Activated T-helper 9 cell treated with anti-CD3 and anti-CD28 coated beads, Interleukin-2, amount 50 U/mL, for 16 hours (primary cell): ENCODE measurements around the gene CAMSAP1.

Experiments used
- DNase-seq: peaks from one replicate; pipeline ENCODE4 v3.0.0-alpha.2; 2020; ENCODE audit warnings: low read depth

The CAMSAP1 gene

GRCh38 chr9:135792268-135793128 is 114.8 kb downstream of the CAMSAP1 start:
- DNase-seq = no peak

DNA sequence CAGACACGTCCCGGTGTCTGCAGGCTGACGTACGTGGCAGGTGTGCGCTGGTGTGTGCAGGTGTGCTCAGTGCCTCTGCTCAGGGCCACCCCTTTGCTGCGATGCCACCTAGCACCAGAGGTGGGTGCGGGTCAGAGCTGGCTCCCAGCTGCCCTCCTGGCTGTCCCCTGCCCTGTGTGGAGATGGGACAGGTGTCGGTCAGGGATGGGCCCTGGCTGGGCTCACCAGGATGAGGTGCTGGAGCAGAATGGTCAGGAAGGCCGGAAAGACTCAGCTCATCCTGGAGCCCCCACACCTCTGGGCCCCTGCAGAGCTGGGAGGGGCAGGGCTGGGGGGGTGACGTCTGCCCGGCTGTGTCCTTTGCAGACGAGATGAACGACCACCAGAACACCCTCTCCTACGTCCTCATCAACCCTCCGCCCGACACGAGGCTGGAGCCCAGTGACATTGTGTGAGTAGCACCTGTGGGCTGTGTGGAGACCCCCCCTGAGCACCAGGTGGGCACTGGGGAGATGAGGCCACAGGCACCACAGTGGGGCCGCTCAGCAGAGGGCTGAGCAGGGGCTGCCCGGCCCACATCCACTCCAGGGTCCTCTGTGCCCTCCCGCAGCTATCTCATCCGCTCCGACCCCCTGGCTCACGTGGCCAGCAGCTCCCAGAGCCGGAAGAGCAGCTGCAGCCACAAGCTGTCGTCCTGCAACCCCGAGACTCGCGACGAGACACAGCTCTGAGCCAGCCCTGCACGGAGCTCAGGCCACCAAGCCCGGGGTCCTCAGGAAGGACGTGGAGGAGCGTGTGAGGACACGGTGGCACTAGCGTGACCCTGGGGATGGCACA is 115.7 kb downstream of the CAMSAP1 start:
- no peak for DNase-seq

GRCh38 chr9:135790850-135791249 is 116.5 kb downstream of the CAMSAP1 start:
- DNase-seq = no peak

DNA sequence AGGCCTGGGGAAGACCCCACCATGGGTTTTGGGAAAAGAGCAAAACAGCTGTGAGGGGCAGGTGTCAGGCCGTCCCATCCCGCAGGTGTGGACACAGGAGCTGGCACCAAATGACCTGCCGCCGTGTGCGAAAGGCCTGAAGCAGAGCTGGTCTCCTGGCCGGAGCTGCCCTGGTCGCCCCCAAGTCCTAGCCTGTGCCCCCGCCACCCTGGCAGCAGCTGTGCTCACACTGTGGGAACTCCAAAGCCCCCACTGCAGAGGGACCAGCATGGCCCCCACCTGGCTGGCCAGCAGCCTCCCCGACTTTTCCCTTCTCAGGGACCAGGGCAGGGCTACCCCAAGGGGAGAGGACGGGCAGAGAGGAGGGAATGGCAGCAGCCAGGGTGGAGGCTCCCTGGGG is 117.0 kb downstream of the CAMSAP1 start:
- DNase-seq = no peak

DNA sequence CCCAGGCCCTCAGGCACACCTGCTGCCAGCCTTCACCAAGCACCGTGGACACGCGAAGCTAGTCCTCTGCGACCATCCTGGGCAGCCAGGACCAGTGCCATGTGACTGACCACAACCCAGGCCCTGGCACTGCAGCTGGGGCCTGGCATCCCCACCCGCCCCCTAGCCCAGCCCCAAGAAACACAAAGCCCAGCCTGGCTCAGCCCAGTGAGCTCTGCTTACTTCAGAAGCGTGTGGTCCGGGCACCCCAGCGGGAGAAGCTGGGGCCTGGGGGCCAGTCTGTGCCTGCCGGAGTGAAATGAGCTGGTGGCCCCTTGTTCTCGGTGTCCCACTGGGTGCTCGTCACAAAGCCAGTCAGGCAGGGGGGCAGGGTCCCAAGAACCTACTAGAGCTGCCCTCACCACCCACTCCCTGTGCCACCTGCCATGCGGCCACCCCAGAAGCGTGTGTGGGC is 117.5 kb downstream of the CAMSAP1 start:
- no peak for DNase-seq

- DNase-seq = no peak
Measured at GRCh38 chr9:135788576-135789300, 118.6 kb downstream of the CAMSAP1 start.

DNA sequence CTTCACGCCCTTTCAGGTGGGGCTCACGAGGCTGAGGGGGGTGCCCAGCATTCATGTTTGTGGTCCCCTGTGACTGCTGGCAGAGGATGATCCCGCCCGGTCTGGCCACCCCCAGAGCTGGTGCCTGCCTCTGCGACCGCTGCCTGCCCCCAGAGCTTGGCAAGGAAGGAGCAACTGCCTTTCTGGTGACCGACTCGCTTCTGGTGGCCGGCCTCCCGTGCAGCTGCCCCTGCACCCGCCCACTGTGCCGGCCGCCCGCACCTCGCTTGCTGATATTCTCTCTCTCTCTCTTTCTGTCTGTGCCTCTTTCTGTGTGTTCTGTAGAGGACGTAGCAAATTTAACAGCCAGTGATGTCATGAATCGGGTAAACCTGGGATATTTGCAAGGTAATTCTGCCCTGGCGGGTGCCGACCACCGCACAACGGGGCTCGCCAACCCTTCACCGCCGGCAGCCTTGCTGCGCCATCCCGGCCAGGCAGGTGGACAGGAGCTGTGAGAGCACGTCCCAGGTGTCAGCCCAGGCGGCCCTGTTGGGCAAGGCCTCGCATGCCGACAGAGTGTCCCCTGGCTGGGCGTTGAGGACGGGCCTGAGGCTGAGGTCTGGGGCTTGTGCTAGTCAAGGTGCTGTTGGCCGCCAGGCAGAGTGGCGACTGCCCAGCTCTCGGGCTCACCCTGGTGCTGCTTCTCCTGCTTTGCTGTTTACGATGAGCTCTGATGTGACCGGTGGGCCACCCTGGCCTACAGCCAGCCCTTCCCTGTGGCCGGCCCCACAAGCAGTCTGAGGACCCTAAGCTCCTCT is 119.4 kb downstream of the CAMSAP1 start:
- DNase-seq = no peak

GRCh38 chr9:135787317-135787716 is 120.0 kb downstream of the CAMSAP1 start:
- DNase-seq = no peak

GRCh38 chr9:135786146-135786690 is 121.1 kb downstream of the CAMSAP1 start:
- no peak for DNase-seq

GRCh38 chr9:135785013-135785575 is 122.3 kb downstream of the CAMSAP1 start:
- DNase-seq = no peak

GRCh38 chr9:135783540-135784245 is 123.7 kb downstream of the CAMSAP1 start:
- no peak for DNase-seq

DNA sequence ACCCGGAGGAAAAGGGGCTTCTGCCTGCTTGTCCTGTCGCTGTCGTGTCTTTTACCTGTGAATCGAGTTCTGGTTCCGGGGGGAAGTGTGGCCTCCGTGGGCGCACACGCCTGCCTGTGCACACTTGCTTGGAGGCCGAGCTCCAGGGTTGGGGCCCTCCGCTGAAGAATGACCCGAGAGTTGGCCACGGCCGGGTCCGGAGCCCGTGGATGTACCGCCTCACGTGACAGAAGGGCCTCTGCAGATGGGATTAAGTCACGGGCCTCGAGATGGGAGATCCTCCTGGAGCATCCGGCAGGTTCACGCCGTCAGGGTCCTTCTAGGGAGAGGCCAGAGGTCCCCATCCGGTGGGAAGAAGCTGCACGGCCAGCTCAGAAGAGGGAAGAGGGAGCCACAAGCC is 124.4 kb downstream of the CAMSAP1 start:
- no peak for DNase-seq

- no peak for DNase-seq
Measured at GRCh38 chr9:135780626-135781025, 126.7 kb downstream of the CAMSAP1 start.

DNA sequence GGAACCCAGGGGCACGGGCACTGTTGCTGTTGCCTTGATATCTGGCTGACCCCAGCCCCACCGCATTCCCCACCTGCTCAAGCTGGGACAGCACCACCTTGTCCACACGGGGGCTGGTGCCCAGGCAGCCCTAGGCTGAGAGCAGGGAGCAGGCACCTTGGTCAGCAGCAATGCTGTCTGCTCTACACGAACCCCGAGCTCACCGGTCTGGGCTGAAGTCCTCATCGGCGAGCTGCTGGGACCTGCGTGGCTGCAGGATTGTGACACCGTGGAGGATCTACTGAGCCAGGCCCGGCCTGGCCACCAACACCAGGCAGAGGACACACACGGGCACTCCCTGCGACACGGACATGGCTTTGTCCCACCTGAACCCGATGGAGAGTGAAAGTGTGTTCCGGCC is 127.3 kb downstream of the CAMSAP1 start:
- no peak for DNase-seq

DNA sequence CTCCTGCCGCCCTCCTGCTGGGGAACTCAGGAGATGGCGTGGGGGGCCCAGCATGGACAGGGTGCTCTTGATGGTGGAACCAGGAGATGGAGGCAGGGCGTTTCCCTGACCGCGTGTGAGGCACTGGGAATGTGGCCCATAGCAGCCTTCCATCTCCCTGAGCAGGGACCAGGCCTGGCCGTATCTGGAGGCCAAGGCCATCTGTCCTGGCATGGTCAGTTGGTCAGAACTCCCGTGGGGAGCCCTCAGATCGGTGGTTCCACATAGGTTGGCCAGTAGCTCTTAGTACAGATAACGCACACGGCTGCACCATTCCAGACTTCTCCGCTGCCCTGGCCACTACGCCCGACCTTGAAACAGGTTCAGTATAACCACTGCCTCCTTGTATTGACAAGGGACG is 127.8 kb downstream of the CAMSAP1 start:
- no peak for DNase-seq

- no peak for DNase-seq
Measured at GRCh38 chr9:135778421-135778820, 128.9 kb downstream of the CAMSAP1 start.

- DNase-seq = no peak
Measured at GRCh38 chr9:135777623-135778177, 129.6 kb downstream of the CAMSAP1 start.

DNA sequence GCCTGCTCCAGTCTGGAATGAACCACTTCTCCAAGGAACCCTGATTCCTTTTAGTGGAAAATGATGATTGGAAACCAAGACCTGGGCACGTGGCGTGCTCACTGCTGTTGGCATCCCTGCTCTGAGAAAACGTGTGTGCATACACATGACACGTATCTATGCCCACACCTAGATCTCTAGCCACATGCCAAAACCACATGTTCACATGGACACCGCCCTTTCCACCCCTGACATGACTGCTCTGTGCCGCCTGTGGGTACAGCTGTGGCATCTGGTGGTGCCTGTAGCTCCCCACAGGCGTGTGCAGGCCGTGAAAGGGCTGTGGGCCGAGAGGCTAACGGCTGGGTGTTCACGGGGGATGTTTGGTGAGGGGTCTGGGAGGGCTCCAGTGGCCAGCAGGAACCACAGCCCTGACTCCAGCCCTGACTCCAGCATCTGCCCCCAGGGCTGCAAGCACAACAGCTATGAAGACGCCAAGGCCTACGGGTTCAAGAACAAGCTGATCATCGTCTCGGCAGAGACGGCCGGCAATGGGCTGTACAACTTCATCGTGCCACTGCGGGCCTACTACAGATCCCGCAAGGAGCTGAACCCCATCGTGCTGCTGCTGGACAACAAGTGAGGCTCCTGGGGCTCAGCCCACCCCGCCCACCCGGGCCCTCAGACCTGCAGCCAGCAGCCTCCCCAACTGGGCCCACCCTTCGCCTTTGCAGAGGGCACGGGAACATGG is 130.3 kb downstream of the CAMSAP1 start:
- DNase-seq = no peak

- no peak for DNase-seq
Measured at GRCh38 chr9:135775911-135776310, 131.4 kb downstream of the CAMSAP1 start.
